Measurements from ENCODE around the gene VMP1. TPM values are rescaled to one million over a fixed set of nuclear protein-coding genes. Genes with fewer than 3 reads are reported as not detected.
A peak's percentile ranks its signal among the peaks of the same experiment; 100 is the strongest.

VMP1 gene
- total and polyA plus RNA-seq, 2 of the 13 experiments (the other 11 are each of a cell fraction or from before 2014, with no cell fraction given), result 186 to 271 TPM

- TF ChIP-seq XRCC5 (optimal IDR thresholded peaks at IDR 0.05; ENCODE audit: low read length), result peak; percentile 87
- no peak; the same call in 1 of the 2 replicates for TF ChIP-seq ZNF891 (CRISPR knock-in tag; IDR thresholded peaks at IDR 0.05)
- 0 out of 2 replicates have a peak, but pooled peaks have one; percentile 77 for TF ChIP-seq ZNF569 (CRISPR knock-in tag; IDR thresholded peaks at IDR 0.05; ENCODE audit: borderline replicate concordance)
- peak; percentile 88; the same call in 1 of the 2 replicates for TF ChIP-seq NFE2L1 (CRISPR knock-in tag; IDR thresholded peaks at IDR 0.05; ENCODE audit: borderline replicate concordance)
- TF ChIP-seq NR2F1 (CRISPR knock-in tag; IDR thresholded peaks at IDR 0.05), result no peak
- peak; percentile 51; the same call in 1 of the 2 replicates for TF ChIP-seq MTERF4 (CRISPR knock-in tag; IDR thresholded peaks at IDR 0.05)
- TF ChIP-seq IKZF1 (IDR thresholded peaks at IDR 0.05), result no peak
- TF ChIP-seq ZNF572 (CRISPR knock-in tag; IDR thresholded peaks at IDR 0.05), result peak; percentile 88; the same call in 1 of the 2 replicates
- TF ChIP-seq RCOR2 (CRISPR knock-in tag; IDR thresholded peaks at IDR 0.05), result peak; percentile 28
- TF ChIP-seq, protein P1, sequence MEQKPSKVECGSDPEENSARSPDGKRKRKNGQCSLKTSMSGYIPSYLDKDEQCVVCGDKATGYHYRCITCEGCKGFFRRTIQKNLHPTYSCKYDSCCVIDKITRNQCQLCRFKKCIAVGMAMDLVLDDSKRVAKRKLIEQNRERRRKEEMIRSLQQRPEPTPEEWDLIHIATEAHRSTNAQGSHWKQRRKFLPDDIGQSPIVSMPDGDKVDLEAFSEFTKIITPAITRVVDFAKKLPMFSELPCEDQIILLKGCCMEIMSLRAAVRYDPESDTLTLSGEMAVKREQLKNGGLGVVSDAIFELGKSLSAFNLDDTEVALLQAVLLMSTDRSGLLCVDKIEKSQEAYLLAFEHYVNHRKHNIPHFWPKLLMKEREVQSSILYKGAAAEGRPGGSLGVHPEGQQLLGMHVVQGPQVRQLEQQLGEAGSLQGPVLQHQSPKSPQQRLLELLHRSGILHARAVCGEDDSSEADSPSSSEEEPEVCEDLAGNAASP (CRISPR knock-in tag; IDR thresholded peaks at IDR 0.05; ENCODE audit: borderline replicate concordance), result no peak; the same call in 1 of the 2 replicates
- TF ChIP-seq MXI1 (IDR thresholded peaks at IDR 0.05; ENCODE audit: borderline replicate concordance, low read depth, low read length), result peak; percentile 99; the same call in 2 of the 3 replicates
- no peak for TF ChIP-seq HMGA1 (CRISPR knock-in tag; conservative IDR thresholded peaks at IDR 0.05)
- TF ChIP-seq SALL1 (CRISPR knock-in tag; IDR thresholded peaks at IDR 0.05), result peak; percentile 94
- peak; percentile 98 for TF ChIP-seq CREB1 (IDR thresholded peaks at IDR 0.05)
- TF ChIP-seq CREB1 (CRISPR knock-in tag; IDR thresholded peaks at IDR 0.05), result peak; percentile 99
- peak; percentile 9; the same call in 1 of the 2 replicates for TF ChIP-seq ZNF609 (CRISPR knock-in tag; IDR thresholded peaks at IDR 0.05; ENCODE audit: borderline replicate concordance)
- TF ChIP-seq THAP11 (CRISPR knock-in tag; IDR thresholded peaks at IDR 0.05), result peak; percentile 93
- no peak for TF ChIP-seq MAF1 (CRISPR knock-in tag; IDR thresholded peaks at IDR 0.05; ENCODE audit: borderline replicate concordance)
Measured at GRCh38 chr17:59707149-59707970, at the start of gene VMP1, which contains the start of gene PTRH2 (continued).
